ENCODE measurements around the gene PRKG2.

- TF ChIP-seq EZH2 (IDR thresholded peaks at IDR 0.05) (no peak), POLR2AphosphoS5 (IDR thresholded peaks at IDR 0.05; ENCODE audit: borderline replicate concordance, low read depth, low read length) (no peak)
Measured at GRCh38 chr4:81245218-81246009, 30.4 kb upstream of the PRKG2 start.

All from SK-N-MC (cell line).